CD4-positive, CD25-positive, alpha-beta regulatory T cell (primary cell): ENCODE measurements around the gene NKX2-4. TPM values are rescaled to one million over a fixed set of nuclear protein-coding genes. Genes with fewer than 3 reads are reported as not detected.

Source experiments
- ATAC-seq, 2 donors: fragments of 150-1000 bp; cut with Tn5 transposase; one replicate each; pipeline ENCODE4 v1.10.0; 2021; ENCODE audit warnings: low read depth in 2 of 2, moderate number of reproducible peaks in 2 of 2, moderate library complexity in 1 of 2
- DNase-seq, 3 donors: peaks; one replicate each; pipeline versions ENCODE4 v3.0.0 to v3.0.0-alpha.2; 2012 to 2022; ENCODE audit warnings: mixed read lengths in 1 of 3
- H3K27ac ChIP-seq: one replicate; pipeline ENCODE4 v1.7.0; 2013; ENCODE audit warnings: mild to moderate bottlenecking, low read length; ENCODE audit not compliant: insufficient read depth, poor library complexity, severe bottlenecking
- H3K27me3 ChIP-seq: one replicate; pipeline ENCODE4 v1.7.0; 2013; ENCODE audit warnings: low read length; ENCODE audit not compliant: control insufficient read depth, insufficient read depth
- H3K36me3 ChIP-seq: one replicate; pipeline ENCODE4 v1.7.0; 2013; ENCODE audit warnings: mild to moderate bottlenecking, low read length, moderate library complexity; ENCODE audit not compliant: control insufficient read depth, insufficient read depth
- H3K4me1 ChIP-seq: 2 replicates; pipeline ENCODE4 v1.7.0; 2013; ENCODE audit warnings: mild to moderate bottlenecking, low read length; ENCODE audit not compliant: insufficient read depth, control insufficient read depth, poor library complexity, severe bottlenecking
- H3K4me3 ChIP-seq: one replicate; pipeline ENCODE4 v1.7.0; 2013; ENCODE audit warnings: low read depth, mild to moderate bottlenecking, low read length, moderate library complexity
- H3K9me3 ChIP-seq, 2 experiments: 1 replicate in 1 of 2; 2 replicates in 1 of 2; pipeline ENCODE4 v1.7.0; 2013; ENCODE audit warnings: low read length in 2 of 2, mild to moderate bottlenecking in 1 of 2, moderate library complexity in 1 of 2; ENCODE audit not compliant: control insufficient read depth in 2 of 2
- H3K27ac Mint-ChIP-seq, 3 donors: one replicate each; pipeline ENCODE4 v1.8.0; 2020 to 2022; ENCODE audit warnings: mild to moderate bottlenecking in 3 of 3, mixed read lengths in 3 of 3, moderate library complexity in 2 of 3
- H3K27me3 Mint-ChIP-seq: one replicate; pipeline ENCODE4 v1.8.0; 2022; ENCODE audit warnings: mild to moderate bottlenecking, mixed read lengths
- H3K36me3 Mint-ChIP-seq: one replicate; pipeline ENCODE4 v1.8.0; 2020; ENCODE audit warnings: mixed read lengths
- H3K4me1 Mint-ChIP-seq, 4 donors: one replicate each; pipeline ENCODE4 v1.8.0; 2020 to 2022; ENCODE audit warnings: mixed read lengths in 4 of 4, mild to moderate bottlenecking in 1 of 4
- H3K4me3 Mint-ChIP-seq, 4 donors: one replicate each; pipeline ENCODE4 v1.8.0; 2020 to 2022; ENCODE audit warnings: mild to moderate bottlenecking in 4 of 4, mixed read lengths in 4 of 4, moderate library complexity in 3 of 4
- H3K9me3 Mint-ChIP-seq, 7 donors: one replicate each; pipeline ENCODE4 v1.8.0; 2020 to 2022; ENCODE audit warnings: mixed read lengths in 7 of 7, mild to moderate bottlenecking in 3 of 7, moderate library complexity in 2 of 7
- polyA plus RNA-seq, 4 donors: library from polyadenylated mRNA; unstranded; fragments of 300-500 nt; fragmentation: Illumina TruSeq; gene quantifications; one replicate each; pipeline ENCODE4 v1.2.3, GENCODE V29; 2021
- total RNA-seq: library from RNA; stranded (reverse); gene quantifications from one replicate; pipeline ENCODE4 v1.2.3, GENCODE V29; 2022

Gene NKX2-4
- total and polyA plus RNA-seq, 5 donors from 2014 or later = not detected

DNA sequence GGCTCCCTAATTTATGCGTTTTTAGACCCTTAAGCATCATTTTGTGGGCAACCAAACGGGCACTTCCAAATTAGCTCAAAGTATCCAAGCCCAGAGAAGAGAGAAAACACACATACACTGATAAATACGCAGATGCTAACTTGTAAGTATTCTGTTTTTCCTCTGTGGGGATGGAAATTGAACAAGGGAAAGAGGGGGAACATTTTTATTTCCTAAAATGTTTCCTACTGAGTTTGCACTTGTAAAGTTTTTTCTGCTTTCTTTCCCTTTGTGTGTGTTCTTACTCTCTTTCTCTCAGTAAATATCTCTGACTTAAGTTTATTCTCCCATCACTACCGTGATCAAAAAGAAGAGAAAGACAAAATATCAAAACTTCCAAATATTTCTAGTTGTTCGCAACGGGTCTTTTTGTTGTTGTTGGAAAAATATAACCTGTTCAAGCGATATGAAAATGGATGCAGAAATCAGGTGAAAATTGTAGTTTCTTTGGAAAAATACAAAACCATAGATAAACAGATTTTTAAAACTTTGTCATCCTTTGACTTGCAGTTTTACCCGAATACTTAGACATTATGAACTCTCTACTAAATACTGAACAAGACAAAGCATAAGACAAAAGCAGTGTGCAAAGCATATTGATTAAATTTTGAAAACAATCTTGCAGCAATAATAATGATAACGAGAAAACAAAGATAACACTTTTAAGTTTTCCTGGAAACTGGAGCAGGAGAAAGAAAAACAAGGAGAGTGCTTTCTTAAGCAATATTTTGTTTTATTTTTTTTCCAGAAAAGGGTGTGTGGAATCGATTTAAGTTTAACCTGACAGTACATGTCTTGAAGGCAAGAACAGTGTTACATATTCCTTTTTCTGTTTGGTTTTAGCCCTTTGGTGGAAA lies 1.0 kb upstream of the NKX2-4 start:
- DNase-seq (no peak), ATAC-seq (no peak)
- Histone ChIP-seq H3K4me3 (no peak overlapping the region), H3K27ac (no peak overlapping the region), H3K9me3 (peaks cover 0 to 8% of the 10 kb centered on the region in 2 experiments), H3K4me1 (peaks cover 23% of the 10 kb centered on the region), H3K36me3 (no peaks in the 10 kb centered on the region), H3K27me3 (peaks cover 68% of the 10 kb centered on the region)
- Mint-ChIP-seq H3K9me3 (peaks cover 0 to 12% (median 0%) of the 10 kb centered on the region in 7 donors), H3K36me3 (no peaks in the 10 kb centered on the region), H3K27me3 (peaks cover 80% of the 10 kb centered on the region), H3K4me1 (peaks cover 5 to 17% (median 12%) of the 10 kb centered on the region in 4 donors), H3K4me3 (peak overlapping the region in 3 of 4 donors; percentile 34 to 78 (median 74)), H3K27ac (peak overlapping the region in 1 of 3 donors; percentile 10)

GRCh38 chr20:21396599-21397340 lies 556 bp downstream of the NKX2-4 start:
- Histone ChIP-seq H3K4me3 (no peak overlapping the region), H3K4me1 (peaks cover 26% of the 10 kb centered on the region), H3K27ac (no peak overlapping the region), H3K27me3 (peaks cover 71% of the 10 kb centered on the region), H3K9me3 (peaks cover 0 to 12% of the 10 kb centered on the region in 2 experiments), H3K36me3 (no peaks in the 10 kb centered on the region)
- Mint-ChIP-seq H3K27ac (no peak overlapping the region), H3K36me3 (peaks cover 3% of the 10 kb centered on the region), H3K4me3 (no peak overlapping the region), H3K27me3 (peaks cover 82% of the 10 kb centered on the region), H3K9me3 (peaks cover 0 to 12% (median 0%) of the 10 kb centered on the region in 7 donors), H3K4me1 (peaks cover 5 to 33% (median 23%) of the 10 kb centered on the region in 4 donors)
- ATAC-seq (no peak), DNase-seq (no peak)

GRCh38 chr20:21395666-21396598 lies 1.4 kb downstream of the NKX2-4 start:
- H3K27ac Mint-ChIP-seq = no peak overlapping the region
- peaks cover 30% of the 10 kb centered on the region for H3K4me1 ChIP-seq
- no peaks in the 10 kb centered on the region for H3K36me3 ChIP-seq
- no peak overlapping the region for H3K27ac ChIP-seq
- H3K9me3 Mint-ChIP-seq = peaks cover 0 to 12% (median 0%) of the 10 kb centered on the region in 7 donors
- ATAC-seq (peak; percentile 47 to 48), DNase-seq (peak; percentile 18 to 70 (median 51))
- peaks cover 6% of the 10 kb centered on the region for H3K36me3 Mint-ChIP-seq
- H3K27me3 ChIP-seq = peaks cover 64% of the 10 kb centered on the region
- peaks cover 5 to 35% (median 26%) of the 10 kb centered on the region in 4 donors for H3K4me1 Mint-ChIP-seq
- peaks cover 79% of the 10 kb centered on the region for H3K27me3 Mint-ChIP-seq
- H3K9me3 ChIP-seq = peaks cover 0 to 12% of the 10 kb centered on the region in 2 experiments
- no peak overlapping the region for H3K4me3 ChIP-seq
- H3K4me3 Mint-ChIP-seq = peak overlapping the region; percentile 46 to 87 (median 80)

DNA sequence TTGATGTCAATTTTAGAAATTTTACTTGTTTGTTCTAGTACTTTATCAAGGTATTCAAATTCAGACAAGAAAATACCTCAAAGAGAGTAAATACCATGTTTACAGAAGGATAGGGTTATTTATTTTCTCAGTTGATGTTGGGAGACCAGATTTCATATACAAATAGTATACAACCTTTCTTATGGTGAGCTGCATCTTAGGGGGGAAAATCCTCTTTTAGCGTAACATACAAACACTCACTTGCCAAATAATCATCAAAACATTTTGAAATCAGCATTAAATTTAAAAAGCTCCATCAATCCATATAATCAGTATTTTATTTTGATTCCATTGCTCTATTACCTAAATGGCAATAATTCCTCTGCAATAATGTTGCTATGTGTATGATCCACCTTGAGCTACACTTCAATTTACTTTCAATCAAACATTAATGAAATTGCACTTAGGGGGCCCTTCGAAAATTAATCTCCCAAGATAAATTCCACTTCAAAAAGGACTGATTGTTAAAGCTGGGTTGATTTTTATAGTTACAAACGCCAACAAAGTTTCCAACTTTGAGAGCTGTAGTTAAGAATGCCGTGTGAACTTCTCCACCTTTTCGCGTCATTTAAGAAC lies 2.2 kb downstream of the NKX2-4 start:
- Mint-ChIP-seq H3K9me3 (peaks cover 0 to 12% (median 0%) of the 10 kb centered on the region in 7 donors), H3K27me3 (peaks cover 79% of the 10 kb centered on the region), H3K4me1 (peaks cover 5 to 36% (median 26%) of the 10 kb centered on the region in 4 donors), H3K27ac (no peak overlapping the region), H3K4me3 (peak overlapping the region; percentile 46 to 87 (median 80)), H3K36me3 (peaks cover 11% of the 10 kb centered on the region)
- peaks cover 0 to 12% of the 10 kb centered on the region in 2 experiments for H3K9me3 ChIP-seq
- H3K27ac ChIP-seq = no peak overlapping the region
- peaks cover 30% of the 10 kb centered on the region for H3K4me1 ChIP-seq
- H3K27me3 ChIP-seq = peaks cover 57% of the 10 kb centered on the region
- H3K36me3 ChIP-seq = no peaks in the 10 kb centered on the region
- DNase-seq = no peak
- ATAC-seq = no peak
- H3K4me3 ChIP-seq = no peak overlapping the region

DNA sequence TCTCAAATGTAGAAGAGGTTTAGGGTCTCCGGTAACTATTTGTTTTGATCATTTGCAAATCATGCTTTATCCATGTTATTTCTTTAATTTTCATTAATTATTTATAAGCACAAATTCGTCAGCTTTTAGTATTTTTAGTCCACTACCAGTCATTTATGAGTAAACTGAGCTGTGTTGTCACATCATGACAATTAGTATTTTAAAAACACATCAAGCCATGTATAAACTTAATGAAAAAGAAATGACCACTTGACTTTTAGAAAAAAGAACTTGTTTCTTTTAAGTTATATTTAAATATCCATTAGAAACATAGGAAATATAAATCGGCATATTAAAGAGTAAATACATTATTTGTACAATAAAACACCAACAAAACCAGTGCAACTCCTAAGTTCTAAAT lies 2.8 kb downstream of the NKX2-4 start:
- Mint-ChIP-seq H3K27me3 (peaks cover 74% of the 10 kb centered on the region), H3K4me1 (peaks cover 5 to 36% (median 26%) of the 10 kb centered on the region in 4 donors), H3K27ac (no peak overlapping the region), H3K36me3 (peaks cover 11% of the 10 kb centered on the region), H3K4me3 (no peak overlapping the region), H3K9me3 (peaks cover 0 to 12% (median 0%) of the 10 kb centered on the region in 7 donors)
- Histone ChIP-seq H3K27ac (no peak overlapping the region), H3K4me1 (peaks cover 30% of the 10 kb centered on the region), H3K36me3 (peaks cover under 1% of the 10 kb centered on the region), H3K27me3 (peaks cover 52% of the 10 kb centered on the region), H3K4me3 (no peak overlapping the region), H3K9me3 (peaks cover 0 to 12% of the 10 kb centered on the region in 2 experiments)
- ATAC-seq (no peak), DNase-seq (no peak)

GRCh38 chr20:21393816-21394519 lies 3.4 kb downstream of the NKX2-4 start:
- Mint-ChIP-seq H3K4me3 (no peak overlapping the region), H3K27ac (no peak overlapping the region), H3K4me1 (peaks cover 5 to 36% (median 26%) of the 10 kb centered on the region in 4 donors), H3K27me3 (peaks cover 69% of the 10 kb centered on the region), H3K36me3 (peaks cover 11% of the 10 kb centered on the region), H3K9me3 (peaks cover 0 to 12% (median 0%) of the 10 kb centered on the region in 7 donors)
- H3K36me3 ChIP-seq = peaks cover 6% of the 10 kb centered on the region
- no peak for ATAC-seq
- H3K9me3 ChIP-seq = peaks cover 0 to 12% of the 10 kb centered on the region in 2 experiments
- H3K4me3 ChIP-seq = no peak overlapping the region
- H3K27me3 ChIP-seq = peaks cover 47% of the 10 kb centered on the region
- no peak for DNase-seq
- H3K27ac ChIP-seq = no peak overlapping the region
- peaks cover 30% of the 10 kb centered on the region for H3K4me1 ChIP-seq
